Measurements from ENCODE around the gene SULT1E1. TPM values are rescaled to one million over a fixed set of nuclear protein-coding genes. Genes with fewer than 3 reads are reported as not detected.

Gene SULT1E1
- total RNA-seq, 1 donor from 2014 or later: not detected

DNA sequence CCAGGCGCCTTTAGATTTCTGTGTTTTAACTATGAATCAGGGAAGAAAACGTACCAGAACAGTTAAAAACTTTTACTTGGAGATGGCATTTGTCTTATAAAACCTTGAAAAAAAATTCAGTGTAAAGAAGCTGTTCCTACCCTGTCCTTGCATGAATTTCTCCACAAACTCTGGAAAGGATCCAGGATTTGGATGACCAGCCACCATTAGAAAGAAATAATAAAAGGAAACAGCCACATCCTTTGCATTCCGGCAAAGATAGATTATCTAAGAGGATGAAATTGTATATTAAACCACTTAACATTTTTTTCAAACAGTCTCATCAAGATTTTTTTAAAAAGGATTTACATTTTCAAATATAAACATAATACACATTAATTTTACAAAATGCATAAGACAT, 10.6 kb downstream of the SULT1E1 start:
- Mint-ChIP-seq H3K36me3 (ENCODE audit: low read depth, unreplicated experiment) (no peaks in the 10 kb centered on the region), H3K4me3 (ENCODE audit: unreplicated experiment) (no peak overlapping the region), H3K4me1 (ENCODE audit: unreplicated experiment) (no peaks in the 10 kb centered on the region), H3K27me3 (ENCODE audit: unreplicated experiment) (no peaks in the 10 kb centered on the region), H3K27ac (ENCODE audit: unreplicated experiment) (no peak overlapping the region), H3K9me3 (ENCODE audit: unreplicated experiment) (no peaks in the 10 kb centered on the region)
- no peak for TF ChIP-seq CTCF (IDR thresholded peaks at IDR 0.05; ENCODE audit: unreplicated experiment)
- DNase-seq (ENCODE audit: low spot score): no peak

DNA sequence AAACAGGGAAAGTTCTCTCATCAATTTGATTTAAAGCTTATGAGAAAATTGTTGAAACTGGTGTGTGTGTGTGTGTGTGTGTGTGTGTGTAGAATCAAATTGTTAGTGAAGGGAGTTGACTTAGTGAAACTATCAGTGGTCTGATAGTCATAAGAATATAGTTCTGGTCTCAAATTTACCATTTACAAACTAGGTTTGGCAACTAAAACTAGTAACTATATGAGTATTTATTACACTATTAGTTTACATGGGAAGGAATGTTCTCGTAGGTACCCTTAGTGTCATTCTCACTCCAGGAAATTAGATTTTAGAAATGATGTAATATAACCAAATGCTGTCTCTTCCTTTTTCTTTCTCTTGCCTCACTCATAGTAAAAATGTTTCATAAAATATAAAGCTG, 11.9 kb downstream of the SULT1E1 start:
- H3K27ac Mint-ChIP-seq (ENCODE audit: unreplicated experiment): no peak overlapping the region
- DNase-seq (ENCODE audit: low spot score): no peak
- no peak overlapping the region for H3K4me3 Mint-ChIP-seq (ENCODE audit: unreplicated experiment)
- TF ChIP-seq CTCF (IDR thresholded peaks at IDR 0.05; ENCODE audit: unreplicated experiment): no peak
- H3K27me3 Mint-ChIP-seq (ENCODE audit: unreplicated experiment): no peaks in the 10 kb centered on the region
- no peaks in the 10 kb centered on the region for H3K36me3 Mint-ChIP-seq (ENCODE audit: low read depth, unreplicated experiment)
- no peaks in the 10 kb centered on the region for H3K4me1 Mint-ChIP-seq (ENCODE audit: unreplicated experiment)
- H3K9me3 Mint-ChIP-seq (ENCODE audit: unreplicated experiment): no peaks in the 10 kb centered on the region

DNA sequence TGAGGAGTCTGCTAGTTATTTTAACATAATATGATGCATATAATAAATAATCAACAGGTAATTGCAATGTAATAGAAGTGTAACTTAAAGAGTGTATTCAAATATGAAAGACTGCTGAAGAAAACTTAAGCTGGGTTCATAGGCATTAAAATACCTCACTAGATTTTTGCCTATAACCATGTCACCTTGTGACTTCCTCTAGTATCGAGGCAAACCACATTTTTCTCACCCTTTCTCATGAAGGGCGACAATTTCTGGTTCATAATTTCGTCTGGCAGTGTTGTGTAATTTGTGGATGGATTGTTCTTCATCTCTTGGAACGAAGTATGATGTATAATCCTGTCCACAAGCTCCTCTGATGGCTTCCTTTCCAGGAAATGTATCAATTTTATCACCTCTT, 16.0 kb downstream of the SULT1E1 start:
- Mint-ChIP-seq H3K4me1 (ENCODE audit: unreplicated experiment) (no peaks in the 10 kb centered on the region), H3K4me3 (ENCODE audit: unreplicated experiment) (no peak overlapping the region), H3K36me3 (ENCODE audit: low read depth, unreplicated experiment) (no peaks in the 10 kb centered on the region), H3K9me3 (ENCODE audit: unreplicated experiment) (no peaks in the 10 kb centered on the region), H3K27me3 (ENCODE audit: unreplicated experiment) (no peaks in the 10 kb centered on the region), H3K27ac (ENCODE audit: unreplicated experiment) (no peak overlapping the region)
- DNase-seq (ENCODE audit: low spot score): no peak
- TF ChIP-seq CTCF (IDR thresholded peaks at IDR 0.05; ENCODE audit: unreplicated experiment): no peak

DNA sequence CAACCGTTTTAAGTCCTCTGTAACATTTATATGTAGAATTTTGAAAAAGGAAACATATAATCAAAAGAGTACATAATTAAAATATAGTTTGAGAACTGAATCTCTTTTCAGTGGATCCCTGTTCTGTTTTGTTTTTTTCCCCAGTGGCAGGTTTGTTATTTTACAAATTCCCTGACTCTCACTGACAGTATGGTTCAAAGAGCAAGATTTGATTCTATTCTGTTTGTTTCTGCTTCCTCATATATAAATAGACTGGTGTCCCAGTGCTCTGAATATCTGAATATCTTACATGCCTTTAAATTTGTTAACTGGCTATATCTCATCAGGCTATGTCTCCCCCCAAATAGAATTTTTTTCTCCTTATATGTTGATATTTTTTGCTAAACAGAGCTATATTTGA, 16.6 kb downstream of the SULT1E1 start:
- no peaks in the 10 kb centered on the region for H3K4me1 Mint-ChIP-seq (ENCODE audit: unreplicated experiment)
- H3K36me3 Mint-ChIP-seq (ENCODE audit: low read depth, unreplicated experiment): no peaks in the 10 kb centered on the region
- H3K27me3 Mint-ChIP-seq (ENCODE audit: unreplicated experiment): no peaks in the 10 kb centered on the region
- no peaks in the 10 kb centered on the region for H3K9me3 Mint-ChIP-seq (ENCODE audit: unreplicated experiment)
- H3K4me3 Mint-ChIP-seq (ENCODE audit: unreplicated experiment): no peak overlapping the region
- TF ChIP-seq CTCF (IDR thresholded peaks at IDR 0.05; ENCODE audit: unreplicated experiment): no peak
- no peak overlapping the region for H3K27ac Mint-ChIP-seq (ENCODE audit: unreplicated experiment)
- no peak for DNase-seq (ENCODE audit: low spot score)

DNA sequence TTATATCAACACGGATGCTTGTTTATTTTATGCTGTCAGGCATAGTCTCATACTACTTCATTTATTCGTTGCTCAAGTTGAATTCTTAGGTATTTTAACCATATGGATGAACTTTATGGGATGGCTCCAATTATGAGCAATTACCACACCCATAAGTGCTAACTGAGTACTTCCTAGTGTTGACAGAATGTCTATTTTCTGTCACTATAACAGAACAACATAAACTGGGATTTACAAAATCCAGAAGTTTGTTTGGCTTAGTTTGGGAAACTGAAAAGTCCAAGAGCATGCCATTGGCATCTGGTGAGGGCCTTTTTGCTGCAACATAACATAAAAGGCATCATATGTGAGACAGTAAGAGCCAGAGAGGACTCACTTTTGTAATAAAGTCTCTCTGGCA, 21.0 kb downstream of the SULT1E1 start:
- no peak overlapping the region for H3K4me3 Mint-ChIP-seq (ENCODE audit: unreplicated experiment)
- no peaks in the 10 kb centered on the region for H3K9me3 Mint-ChIP-seq (ENCODE audit: unreplicated experiment)
- H3K4me1 Mint-ChIP-seq (ENCODE audit: unreplicated experiment): no peaks in the 10 kb centered on the region
- H3K27me3 Mint-ChIP-seq (ENCODE audit: unreplicated experiment): no peaks in the 10 kb centered on the region
- no peak for TF ChIP-seq CTCF (IDR thresholded peaks at IDR 0.05; ENCODE audit: unreplicated experiment)
- no peak overlapping the region for H3K27ac Mint-ChIP-seq (ENCODE audit: unreplicated experiment)
- H3K36me3 Mint-ChIP-seq (ENCODE audit: low read depth, unreplicated experiment): no peaks in the 10 kb centered on the region
- no peak for DNase-seq (ENCODE audit: low spot score)
